ENCODE results near the gene KRTAP10-12.

GRCh38 chr21:44709426-44710293 lies 12.7 kb downstream of the KRTAP10-12 start:
- no peak for TF ChIP-seq CTCF (IDR thresholded peaks at IDR 0.05)
- no peak for TF ChIP-seq POLR2A (IDR thresholded peaks at IDR 0.05)
- no peak for TF ChIP-seq EP300 (IDR thresholded peaks at IDR 0.05)

Measured in tibial nerve (tissue), 4 donors.